GM23338 (cell line): ENCODE data around the gene SH3RF3. TPM values are rescaled to one million over a fixed set of nuclear protein-coding genes. Genes with fewer than 3 reads are reported as not detected.

ENCODE experiments used
- ATAC-seq: fragments of 200-7000 bp; cut with Tn5 transposase; 3 replicates; pipeline ENCODE4 v1.9.1; 2020
- DNase-seq: peaks from one replicate; pipeline ENCODE4 v3.0.0-alpha.2; 2015; ENCODE audit warnings: low spot score
- H2AFZ ChIP-seq: fragments of 200-600 bp; sonication (generic); 2 replicates; pipeline ENCODE4 v1.8.0; 2016; ENCODE audit warnings: antibody characterized with exemption, mild to moderate bottlenecking, moderate library complexity
- H3F3A ChIP-seq: fragments of 200-600 bp; sonication (generic); replicated peaks from 2 replicates; pipeline ENCODE4 v1.8.0; 2017; ENCODE audit warnings: antibody characterized with exemption, mixed run types, low read depth
- H3K27ac ChIP-seq: fragments of 200-600 bp; sonication (generic); 2 replicates; pipeline ENCODE4 v1.6.1; 2016; ENCODE audit warnings: low read depth
- H3K27me3 ChIP-seq: fragments of 200-600 bp; sonication (generic); 2 replicates; pipeline ENCODE4 v1.8.0; 2016; ENCODE audit warnings: mild to moderate bottlenecking, mixed run types, moderate library complexity; ENCODE audit not compliant: insufficient read depth
- H3K36me3 ChIP-seq: fragments of 200-600 bp; sonication (generic); 2 replicates; pipeline ENCODE4 v1.8.0; 2016; ENCODE audit warnings: mild to moderate bottlenecking; ENCODE audit not compliant: insufficient read depth
- H3K4me1 ChIP-seq: fragments of 200-600 bp; sonication (generic); 2 replicates; pipeline ENCODE4 v1.8.0; 2016; ENCODE audit warnings: mild to moderate bottlenecking, moderate library complexity; ENCODE audit not compliant: insufficient read depth
- H3K4me2 ChIP-seq: fragments of 200-600 bp; sonication (generic); 2 replicates; pipeline ENCODE4 v1.7.1; 2017; ENCODE audit warnings: mixed run types
- H3K4me3 ChIP-seq: fragments of 200-600 bp; sonication (generic); 2 replicates; pipeline ENCODE4 v1.6.1; 2016; ENCODE audit warnings: mixed run types
- H3K79me2 ChIP-seq: fragments of 200-600 bp; sonication (generic); replicated peaks from 2 replicates; pipeline ENCODE4 v1.8.0; 2017; ENCODE audit warnings: mild to moderate bottlenecking; ENCODE audit not compliant: insufficient read depth
- H3K9me2 ChIP-seq: fragments of 200-600 bp; sonication (generic); 2 replicates; pipeline ENCODE4 v1.8.0; 2017; ENCODE audit not compliant: insufficient read depth
- H4K20me1 ChIP-seq: fragments of 200-600 bp; sonication (generic); replicated peaks from 2 replicates; pipeline ENCODE4 v1.8.0; 2017; ENCODE audit warnings: mild to moderate bottlenecking; ENCODE audit not compliant: insufficient read depth
- H3K27ac Mint-ChIP-seq: 2 replicates; pipeline ENCODE4 v1.8.0; 2020; ENCODE audit warnings: inconsistent platforms, mild to moderate bottlenecking, moderate library complexity, mixed read lengths
- H3K27me3 Mint-ChIP-seq: 3 replicates; pipeline ENCODE4 v1.8.0; 2022; ENCODE audit warnings: low read depth, mild to moderate bottlenecking, moderate library complexity, mixed read lengths, inconsistent platforms; ENCODE audit not compliant: insufficient read depth, poor library complexity
- H3K36me3 Mint-ChIP-seq: 3 replicates; pipeline ENCODE4 v1.8.0; 2021; ENCODE audit warnings: low read depth, mild to moderate bottlenecking, inconsistent platforms, moderate library complexity, mixed read lengths
- H3K4me1 Mint-ChIP-seq: 3 replicates; pipeline ENCODE4 v1.8.0; 2020; ENCODE audit warnings: mild to moderate bottlenecking, inconsistent platforms, mixed read lengths
- H3K4me3 Mint-ChIP-seq: 3 replicates; pipeline ENCODE4 v1.8.0; 2021; ENCODE audit warnings: moderate library complexity, mild to moderate bottlenecking, inconsistent platforms, mixed read lengths
- H3K9me3 Mint-ChIP-seq: 3 replicates; pipeline ENCODE4 v1.8.0; 2020; ENCODE audit warnings: moderate library complexity, mild to moderate bottlenecking, inconsistent platforms, mixed read lengths
- CREB1 ChIP-seq: fragments of 250-450 bp; sonication (Bioruptor Pico); IDR thresholded peaks from 2 replicates; pipeline ENCODE4 v1.5.0; 2020; ENCODE audit warnings: low read depth, mild to moderate bottlenecking, moderate library complexity
- CTCF ChIP-seq, 2 experiments: fragments of 200-600 bp in 1 of 2; sonication (generic) in 1 of 2; conservative IDR thresholded peaks; 2 replicates each; pipeline versions ENCODE4 v1.5.1 to v1.6.1; 2016 to 2017; ENCODE audit warnings: antibody characterized with exemption in 2 of 2, low read depth in 2 of 2, mild to moderate bottlenecking in 2 of 2, moderate library complexity in 1 of 2
- ETS1 ChIP-seq: IDR thresholded peaks from 2 replicates; pipeline ENCODE4 v1.6.1; 2016; ENCODE audit warnings: antibody characterized with exemption
- EZH2phosphoT487 ChIP-seq: fragments of 200-600 bp; sonication (generic); IDR thresholded peaks from one replicate; pipeline ENCODE4 v1.8.1; 2018; ENCODE audit warnings: antibody characterized with exemption; ENCODE audit not compliant: unreplicated experiment
- JUNB ChIP-seq: IDR thresholded peaks from one replicate; pipeline ENCODE4 v1.6.1; 2016; ENCODE audit warnings: antibody characterized with exemption; ENCODE audit not compliant: unreplicated experiment
- NANOG ChIP-seq: IDR thresholded peaks from 2 replicates; pipeline ENCODE4 v1.6.1; 2016; ENCODE audit warnings: antibody characterized with exemption, borderline replicate concordance
- POLR2AphosphoS5 ChIP-seq: IDR thresholded peaks from 2 replicates; pipeline ENCODE4 v1.6.1; 2016; ENCODE audit warnings: antibody characterized with exemption, low read depth
- REST ChIP-seq: IDR thresholded peaks from one replicate; pipeline ENCODE4 v1.6.1; 2018; ENCODE audit warnings: antibody characterized with exemption; ENCODE audit not compliant: unreplicated experiment
- STAT1 ChIP-seq: IDR thresholded peaks from one replicate; pipeline ENCODE4 v1.6.1; 2016; ENCODE audit warnings: antibody characterized with exemption; ENCODE audit not compliant: unreplicated experiment
- ZNF114 ChIP-seq: fragments of 250-450 bp; sonication (Bioruptor Pico); IDR thresholded peaks from 2 replicates; pipeline ENCODE4 v1.5.0; 2020; ENCODE audit warnings: mild to moderate bottlenecking, moderate library complexity
- ZNF331 ChIP-seq: fragments of 250-450 bp; sonication (Bioruptor Pico); IDR thresholded peaks from 2 replicates; pipeline ENCODE4 v1.5.0; 2020; ENCODE audit warnings: low read depth, mild to moderate bottlenecking, moderate library complexity
- ZNF462 ChIP-seq: fragments of 250-450 bp; sonication (Bioruptor Pico); IDR thresholded peaks from 2 replicates; pipeline ENCODE4 v1.5.0; 2020; ENCODE audit warnings: mild to moderate bottlenecking, moderate library complexity
- polyA plus RNA-seq: library from polyadenylated mRNA; unstranded; fragments of >200 nt; fragmentation: Nextera tagmentation; extraction: Ambion mirVana; gene quantifications from 2 replicates; pipeline ENCODE4 v1.2.1, GENCODE V29; 2016
- total RNA-seq: library from RNA; depleted of rRNA; stranded (reverse); fragments of >200 nt; shearing (Covaris generic); gene quantifications from 2 replicates; pipeline ENCODE4 v1.2.3, GENCODE V29; 2014

The SH3RF3 gene
- total and polyA plus RNA-seq, 2 experiments from 2014 or later, result 0.11 to 0.63 TPM

GRCh38 chr2:109256111-109256510 is 127.1 kb downstream of the SH3RF3 start:
- Histone ChIP-seq H3K27me3 (no peaks in the 10 kb centered on the region), H3F3A (no peaks in the 10 kb centered on the region), H3K4me1 (no peaks in the 10 kb centered on the region), H3K4me2 (no peak overlapping the region), H3K36me3 (no peaks in the 10 kb centered on the region), H4K20me1 (no peaks in the 10 kb centered on the region), H3K27ac (no peak overlapping the region), H3K4me3 (no peak overlapping the region), H2AFZ (no peak overlapping the region), H3K9me2 (no peaks in the 10 kb centered on the region), H3K79me2 (no peaks in the 10 kb centered on the region)
- H3K4me1 Mint-ChIP-seq, result peaks cover 8% of the 10 kb centered on the region; the same call in 2 of the 3 replicates
- DNase-seq (no peak), ATAC-seq (no peak)
- no peak overlapping the region for H3K4me3 Mint-ChIP-seq
- H3K27me3 Mint-ChIP-seq, result no peaks in the 10 kb centered on the region
- TF ChIP-seq ZNF114 (CRISPR knock-in tag) (no peak), CREB1 (CRISPR knock-in tag) (no peak), EZH2phosphoT487 (no peak), ZNF331 (CRISPR knock-in tag) (no peak), ETS1 (no peak), REST (no peak), POLR2AphosphoS5 (no peak), NANOG (no peak), ZNF462 (CRISPR knock-in tag) (no peak), JUNB (no peak), CTCF (conservative IDR thresholded peaks at IDR 0.05; ENCODE audit: low read depth in 2 of 2) (no peak), STAT1 (no peak)
- no peaks in the 10 kb centered on the region for H3K36me3 Mint-ChIP-seq
- H3K9me3 Mint-ChIP-seq, result no peaks in the 10 kb centered on the region
- H3K27ac Mint-ChIP-seq, result no peak overlapping the region
